ENCODE results near the gene CHPT1.

CHPT1 gene

GRCh38 chr12:101686176-101686575, 11.3 kb upstream of the CHPT1 start:
- no peak for DNase-seq

GRCh38 chr12:101690544-101691098, 6.8 kb upstream of the CHPT1 start:
- no peak for DNase-seq

- DNase-seq: no peak
These were observed 5.8 kb upstream of the CHPT1 start for GRCh38 chr12:101691503-101692096.

- no peak for DNase-seq
These were observed 3.1 kb upstream of the CHPT1 start for GRCh38 chr12:101694297-101694848.

- no peak for DNase-seq
These were observed 2.5 kb upstream of the CHPT1 start for GRCh38 chr12:101694986-101695385.

GRCh38 chr12:101695706-101696105, 1.7 kb upstream of the CHPT1 start:
- no peak for DNase-seq

- DNase-seq: peak in 1 of 2 experiments; percentile 71
These were observed 916 bp upstream of the CHPT1 start for GRCh38 chr12:101696251-101697196.

- peak in 1 of 2 experiments; percentile 44 for DNase-seq
These were observed 725 bp downstream of the CHPT1 start for GRCh38 chr12:101697930-101698799.

- no peak for DNase-seq
These were observed 1.4 kb downstream of the CHPT1 start for GRCh38 chr12:101698800-101699347.

GRCh38 chr12:101700299-101700820, 2.9 kb downstream of the CHPT1 start:
- DNase-seq: no peak

GRCh38 chr12:101703487-101703886, 6.0 kb downstream of the CHPT1 start:
- DNase-seq: no peak

- no peak for DNase-seq
These were observed 9.0 kb downstream of the CHPT1 start for GRCh38 chr12:101706403-101706802.

- no peak for DNase-seq
These were observed 9.8 kb downstream of the CHPT1 start for GRCh38 chr12:101707131-101707782.

GRCh38 chr12:101710288-101710687, 12.8 kb downstream of the CHPT1 start:
- no peak for DNase-seq

- DNase-seq: no peak
These were observed 15.7 kb downstream of the CHPT1 start for GRCh38 chr12:101713059-101713682.

- DNase-seq: no peak
These were observed 16.5 kb downstream of the CHPT1 start for GRCh38 chr12:101713930-101714329.

GRCh38 chr12:101714877-101715444, 17.5 kb downstream of the CHPT1 start:
- DNase-seq: no peak

- no peak for DNase-seq
These were observed 22.1 kb downstream of the CHPT1 start for GRCh38 chr12:101719566-101719965.

- no peak for DNase-seq
These were observed 22.7 kb downstream of the CHPT1 start for GRCh38 chr12:101720118-101720517.

- DNase-seq: no peak
These were observed 25.0 kb downstream of the CHPT1 start for GRCh38 chr12:101722392-101722791.

- no peak for DNase-seq
These were observed 29.7 kb downstream of the CHPT1 start for GRCh38 chr12:101727098-101727497.

Data from cerebellar nuclear complex (tissue), 1 donor.